ENCODE measurements around the gene PTPRG.
A peak's percentile ranks its signal among the peaks of the same experiment; 100 is the strongest.
"Not testable (repeated sequence)": the region's sequence is repeated elsewhere in the genome, so short reads cannot be mapped to it uniquely, and the experiment has no call there.

The PTPRG gene

GRCh38 chr3:61561374-61562041 lies at the start of gene PTPRG:
PTPRG (plus strand) TSS chr3:61561571; CDS start chr3:61562288, 717 bp downstream.
- DNase-seq (ENCODE audit: low read depth in 2 of 2) = peak in 1 of 2 donors; percentile 14

GRCh38 chr3:61518590-61518989 lies 42.8 kb upstream of the PTPRG start:
- DNase-seq (ENCODE audit: low read depth in 2 of 2) = no peak

- peak in 1 of 2 donors; percentile 5 for DNase-seq (ENCODE audit: low read depth in 2 of 2)
These were observed 40.3 kb upstream of the PTPRG start for GRCh38 chr3:61520966-61521628.

- DNase-seq (ENCODE audit: low read depth in 2 of 2) = no peak
These were observed 39.3 kb upstream of the PTPRG start for GRCh38 chr3:61522060-61522459.

GRCh38 chr3:61522626-61523025 lies 38.7 kb upstream of the PTPRG start:
- DNase-seq (ENCODE audit: low read depth in 2 of 2) = no peak

GRCh38 chr3:61524933-61525332 lies 36.4 kb upstream of the PTPRG start:
- no peak for DNase-seq (ENCODE audit: low read depth in 2 of 2)

GRCh38 chr3:61526308-61526707 lies 35.1 kb upstream of the PTPRG start:
- DNase-seq (ENCODE audit: low read depth in 2 of 2) = no peak

GRCh38 chr3:61527011-61527410 lies 34.4 kb upstream of the PTPRG start:
- no peak for DNase-seq (ENCODE audit: low read depth in 2 of 2)

GRCh38 chr3:61530355-61530754 lies 31.0 kb upstream of the PTPRG start:
- no peak for DNase-seq (ENCODE audit: low read depth in 2 of 2)

- no peak for DNase-seq (ENCODE audit: low read depth in 2 of 2)
These were observed 29.8 kb upstream of the PTPRG start for GRCh38 chr3:61531528-61531927.

- DNase-seq (ENCODE audit: low read depth in 2 of 2) = no peak
These were observed 28.5 kb upstream of the PTPRG start for GRCh38 chr3:61532739-61533500.

GRCh38 chr3:61535826-61536225 lies 25.5 kb upstream of the PTPRG start:
- DNase-seq (ENCODE audit: low read depth in 2 of 2) = no peak

GRCh38 chr3:61537366-61537765 lies 24.0 kb upstream of the PTPRG start:
- no peak for DNase-seq (ENCODE audit: low read depth in 2 of 2)

- DNase-seq (ENCODE audit: low read depth in 2 of 2) = no peak
These were observed 22.9 kb upstream of the PTPRG start for GRCh38 chr3:61538486-61538885.

- no peak for DNase-seq (ENCODE audit: low read depth in 2 of 2)
These were observed 19.7 kb upstream of the PTPRG start for GRCh38 chr3:61541694-61542093.

GRCh38 chr3:61545716-61546115 lies 15.7 kb upstream of the PTPRG start:
- no peak for DNase-seq (ENCODE audit: low read depth in 2 of 2)

- no peak for DNase-seq (ENCODE audit: low read depth in 2 of 2)
These were observed 13.7 kb upstream of the PTPRG start for GRCh38 chr3:61547625-61548024.

GRCh38 chr3:61552704-61553103 lies 8.7 kb upstream of the PTPRG start:
- not testable (repeated sequence) for DNase-seq (ENCODE audit: low read depth in 2 of 2)

- no peak for DNase-seq (ENCODE audit: low read depth in 2 of 2)
These were observed 2.1 kb upstream of the PTPRG start for GRCh38 chr3:61559136-61559731.

- DNase-seq (ENCODE audit: low read depth in 2 of 2) = peak in 1 of 2 donors; percentile 24
These were observed 626 bp upstream of the PTPRG start for GRCh38 chr3:61560517-61561373.

GRCh38 chr3:61562042-61562720 lies 810 bp downstream of the PTPRG start:
- no peak for DNase-seq (ENCODE audit: low read depth in 2 of 2)

Data from activated CD4-positive, alpha-beta T cell treated with anti-CD3 and anti-CD28 coated beads for 24 hours (primary cell).